Testis (tissue), 2 donors: ENCODE results near the gene GRK1.

Experiments
- POLR2A ChIP-seq: fragments of 450-650 bp; IDR thresholded peaks from one replicate; pipeline ENCODE4 v1.6.1; 2017; ENCODE audit warnings: antibody characterized with exemption, mild to moderate bottlenecking, moderate library complexity
- TF ChIP-seq, protein P1 (sequence below), 3 experiments: fragments of 450-650 bp in 2 of 3; fragments of 200-600 bp in 1 of 3; sonication (generic) in 1 of 3; IDR thresholded peaks; one replicate each; pipeline ENCODE4 v1.5.1; 2016 to 2019; ENCODE audit warnings: antibody characterized with exemption in 3 of 3, mild to moderate bottlenecking in 2 of 3, moderate library complexity in 1 of 3

DNA sequence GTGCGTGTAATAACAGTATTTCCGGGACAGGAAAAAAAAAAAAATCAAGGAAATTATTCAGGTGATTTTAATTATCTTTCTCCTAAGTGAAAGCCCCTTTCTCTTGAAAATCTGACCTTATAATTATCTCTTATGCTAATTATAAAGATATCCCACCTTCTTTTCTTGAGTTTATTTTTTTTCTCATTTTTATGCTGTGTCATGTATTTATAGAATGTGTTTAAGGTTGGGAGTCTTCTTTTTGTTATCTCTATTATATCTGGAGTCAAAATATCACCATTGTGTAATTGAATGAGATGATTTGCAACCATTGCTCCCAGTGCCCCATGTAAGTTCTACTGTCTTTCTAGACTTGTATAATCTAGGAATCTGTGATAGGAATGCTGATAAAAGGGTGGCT lies 95.1 kb downstream of the GRK1 start:
- no peak for TF ChIP-seq POLR2A
- TF ChIP-seq, protein P1, sequence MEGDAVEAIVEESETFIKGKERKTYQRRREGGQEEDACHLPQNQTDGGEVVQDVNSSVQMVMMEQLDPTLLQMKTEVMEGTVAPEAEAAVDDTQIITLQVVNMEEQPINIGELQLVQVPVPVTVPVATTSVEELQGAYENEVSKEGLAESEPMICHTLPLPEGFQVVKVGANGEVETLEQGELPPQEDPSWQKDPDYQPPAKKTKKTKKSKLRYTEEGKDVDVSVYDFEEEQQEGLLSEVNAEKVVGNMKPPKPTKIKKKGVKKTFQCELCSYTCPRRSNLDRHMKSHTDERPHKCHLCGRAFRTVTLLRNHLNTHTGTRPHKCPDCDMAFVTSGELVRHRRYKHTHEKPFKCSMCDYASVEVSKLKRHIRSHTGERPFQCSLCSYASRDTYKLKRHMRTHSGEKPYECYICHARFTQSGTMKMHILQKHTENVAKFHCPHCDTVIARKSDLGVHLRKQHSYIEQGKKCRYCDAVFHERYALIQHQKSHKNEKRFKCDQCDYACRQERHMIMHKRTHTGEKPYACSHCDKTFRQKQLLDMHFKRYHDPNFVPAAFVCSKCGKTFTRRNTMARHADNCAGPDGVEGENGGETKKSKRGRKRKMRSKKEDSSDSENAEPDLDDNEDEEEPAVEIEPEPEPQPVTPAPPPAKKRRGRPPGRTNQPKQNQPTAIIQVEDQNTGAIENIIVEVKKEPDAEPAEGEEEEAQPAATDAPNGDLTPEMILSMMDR (IDR thresholded peaks at IDR 0.05): no peak
